Breast epithelium (tissue), 4 donors: ENCODE results near the gene RTBDN. TPM values are rescaled to one million over a fixed set of nuclear protein-coding genes. Genes with fewer than 3 reads are reported as not detected.

ENCODE experiments used
- DNase-seq, 2 donors: peaks; one replicate each; pipeline ENCODE4 v3.0.0-alpha.2; 2019; ENCODE audit warnings: low spot score in 2 of 2
- H3K27ac ChIP-seq, 2 donors: fragments of 200-600 bp; sonication (generic) in 1 of 2; one replicate each; pipeline ENCODE4 v1.5.1; 2016 to 2019; ENCODE audit warnings: mild to moderate bottlenecking in 1 of 2
- H3K27me3 ChIP-seq, 2 donors: fragments of 200-600 bp; sonication (generic) in 1 of 2; one replicate each; pipeline versions ENCODE4 v1.5.1 to v1.6.0; 2017 to 2019; ENCODE audit warnings: control low read depth in 1 of 2, mild to moderate bottlenecking in 1 of 2
- H3K36me3 ChIP-seq: fragments of 200-600 bp; one replicate; pipeline ENCODE4 v1.5.1; 2019
- H3K4me1 ChIP-seq, 2 donors: fragments of 200-600 bp; sonication (generic); one replicate each; pipeline ENCODE4 v1.5.1; 2016 to 2019; ENCODE audit warnings: control low read depth in 1 of 2
- H3K4me3 ChIP-seq, 3 donors: fragments of 200-600 bp; sonication (generic); 1 replicate in 2 of 3; 2 replicates in 1 of 3; pipeline ENCODE4 v1.5.1; 2016 to 2019; ENCODE audit warnings: mild to moderate bottlenecking in 3 of 3, moderate library complexity in 2 of 3
- H3K9me3 ChIP-seq, 2 donors: fragments of 200-600 bp; sonication (generic) in 1 of 2; one replicate each; pipeline ENCODE4 v1.5.1; 2016 to 2019; ENCODE audit warnings: control low read depth in 1 of 2
- POLR2A ChIP-seq: fragments of 450-650 bp; IDR thresholded peaks from one replicate; pipeline ENCODE4 v1.6.1; 2016; ENCODE audit warnings: antibody characterized with exemption, mild to moderate bottlenecking, moderate library complexity
- POLR2AphosphoS5 ChIP-seq, 3 donors: sonication (generic); formaldehyde crosslinking; IDR thresholded peaks; one replicate each; pipeline ENCODE4 v1.6.1; 2017; ENCODE audit warnings: antibody characterized with exemption in 3 of 3
- intact Hi-C: fragments of 100-400 bp; cut with DNase I; formaldehyde crosslinking; loops from one replicate; pipeline ENCODE4 v1.15.1; 2023; ENCODE audit warnings: low total_unique reads
- total RNA-seq, 3 donors: library from RNA; depleted of rRNA; stranded (reverse); fragments of >200 nt; gene quantifications; one replicate each; pipeline ENCODE4 v1.1.0, GENCODE V29; 2016
- TF ChIP-seq, protein P1 (sequence below), 3 donors: fragments of 450-650 bp; IDR thresholded peaks; one replicate each; pipeline ENCODE4 v1.5.1; 2016 to 2017; ENCODE audit warnings: antibody characterized with exemption in 3 of 3, mild to moderate bottlenecking in 3 of 3, moderate library complexity in 3 of 3

Gene RTBDN
- total RNA-seq, 3 donors from 2014 or later = not detected

DNA sequence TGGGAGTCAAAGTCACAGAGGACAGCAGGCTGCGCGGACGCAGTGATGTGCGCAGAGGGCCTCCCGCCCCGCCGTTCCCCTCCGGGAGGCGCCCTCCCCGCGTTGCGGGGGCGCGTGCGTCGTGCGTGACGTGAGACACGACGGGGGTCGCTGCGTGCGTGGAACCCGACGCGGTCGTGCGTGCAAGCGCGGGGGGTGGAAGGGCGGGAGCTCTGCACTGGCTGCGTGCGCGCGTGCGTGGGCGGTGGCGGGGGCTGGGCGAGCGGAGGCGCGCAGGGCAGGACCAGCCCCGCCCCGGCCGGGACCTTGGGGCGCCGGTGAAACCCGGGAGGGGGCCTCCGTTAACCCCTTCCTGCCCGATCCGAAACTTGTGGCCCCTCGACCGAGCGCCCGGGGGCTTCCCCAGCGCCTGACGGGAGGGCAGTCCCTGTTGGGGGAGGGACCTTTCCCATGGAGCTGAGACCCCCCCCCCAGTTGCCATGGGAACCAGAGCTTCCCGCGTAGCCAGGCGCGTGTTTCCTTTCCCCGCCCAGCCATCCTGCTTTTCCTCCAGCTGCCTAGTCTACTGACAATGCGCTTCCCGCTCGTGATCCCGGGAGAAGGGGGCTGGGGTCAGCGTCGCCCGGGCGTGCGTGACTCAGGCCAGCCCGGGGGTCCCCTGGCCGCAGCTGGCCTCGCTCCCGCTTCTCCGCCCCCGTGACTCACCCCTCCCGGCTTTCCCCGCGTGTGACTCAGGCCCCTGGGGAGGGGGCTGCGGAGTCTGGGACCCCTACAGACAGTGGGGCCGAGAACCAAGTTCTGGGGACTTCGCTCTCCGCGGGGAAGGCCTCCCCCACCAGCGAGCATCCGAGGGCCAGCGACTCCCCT, 51.7 kb downstream of the RTBDN start:
- H3K27ac ChIP-seq = peak overlapping the region; percentile 98 to 100
- H3K4me3 ChIP-seq = peak overlapping the region; percentile 45 to 65 (median 61)
- no peaks in the 10 kb centered on the region for H3K27me3 ChIP-seq
- H3K9me3 ChIP-seq = no peaks in the 10 kb centered on the region
- peaks cover 18 to 26% of the 10 kb centered on the region in 2 donors for H3K4me1 ChIP-seq
- intact Hi-C loops = no loop called here
- H3K36me3 ChIP-seq = no peaks in the 10 kb centered on the region
- TF ChIP-seq, protein P1, sequence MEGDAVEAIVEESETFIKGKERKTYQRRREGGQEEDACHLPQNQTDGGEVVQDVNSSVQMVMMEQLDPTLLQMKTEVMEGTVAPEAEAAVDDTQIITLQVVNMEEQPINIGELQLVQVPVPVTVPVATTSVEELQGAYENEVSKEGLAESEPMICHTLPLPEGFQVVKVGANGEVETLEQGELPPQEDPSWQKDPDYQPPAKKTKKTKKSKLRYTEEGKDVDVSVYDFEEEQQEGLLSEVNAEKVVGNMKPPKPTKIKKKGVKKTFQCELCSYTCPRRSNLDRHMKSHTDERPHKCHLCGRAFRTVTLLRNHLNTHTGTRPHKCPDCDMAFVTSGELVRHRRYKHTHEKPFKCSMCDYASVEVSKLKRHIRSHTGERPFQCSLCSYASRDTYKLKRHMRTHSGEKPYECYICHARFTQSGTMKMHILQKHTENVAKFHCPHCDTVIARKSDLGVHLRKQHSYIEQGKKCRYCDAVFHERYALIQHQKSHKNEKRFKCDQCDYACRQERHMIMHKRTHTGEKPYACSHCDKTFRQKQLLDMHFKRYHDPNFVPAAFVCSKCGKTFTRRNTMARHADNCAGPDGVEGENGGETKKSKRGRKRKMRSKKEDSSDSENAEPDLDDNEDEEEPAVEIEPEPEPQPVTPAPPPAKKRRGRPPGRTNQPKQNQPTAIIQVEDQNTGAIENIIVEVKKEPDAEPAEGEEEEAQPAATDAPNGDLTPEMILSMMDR (IDR thresholded peaks at IDR 0.05) = peak in 1 of 3 donors; percentile 6
- TF ChIP-seq POLR2AphosphoS5 (IDR thresholded peaks at IDR 0.05) (peak; percentile 71 to 89 (median 75)), POLR2A (no peak)
- DNase-seq = peak; percentile 79 to 80

DNA sequence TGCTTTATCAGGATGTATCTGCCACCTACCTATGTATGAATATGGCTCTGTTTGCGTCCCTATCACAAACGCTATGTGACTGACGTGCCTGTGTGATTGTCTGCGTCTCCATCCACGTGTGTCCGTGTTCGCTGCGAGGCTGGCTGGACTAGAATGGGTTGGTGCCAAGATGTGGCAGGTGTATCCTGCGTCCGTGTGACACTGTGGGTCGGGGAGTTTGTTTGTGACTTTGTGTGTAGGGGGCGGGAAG, 52.3 kb downstream of the RTBDN start:
- no peaks in the 10 kb centered on the region for H3K9me3 ChIP-seq
- H3K27ac ChIP-seq = peak overlapping the region; percentile 98 to 100
- H3K4me1 ChIP-seq = peaks cover 18 to 25% of the 10 kb centered on the region in 2 donors
- H3K4me3 ChIP-seq = peak overlapping the region; percentile 45 to 65 (median 61)
- intact Hi-C loops = no loop called here
- TF ChIP-seq, protein P1 (IDR thresholded peaks at IDR 0.05) = no peak
- TF ChIP-seq POLR2A (no peak), POLR2AphosphoS5 (IDR thresholded peaks at IDR 0.05) (no peak)
- H3K36me3 ChIP-seq = no peaks in the 10 kb centered on the region
- H3K27me3 ChIP-seq = no peaks in the 10 kb centered on the region
- no peak for DNase-seq

GRCh38 chr19:12779162-12779993, 55.0 kb downstream of the RTBDN start:
- no peak for DNase-seq
- peaks cover 11 to 18% of the 10 kb centered on the region in 2 donors for H3K4me1 ChIP-seq

GRCh38 chr19:12778905-12779161, 55.5 kb downstream of the RTBDN start:
- DNase-seq = no peak

More at GRCh38 chr19:12779162-12779993, 55.0 kb downstream of the RTBDN start:
- Histone ChIP-seq H3K27me3 (no peaks in the 10 kb centered on the region), H3K9me3 (no peaks in the 10 kb centered on the region), H3K27ac (peak overlapping the region; percentile 97 to 98), H3K4me3 (peak overlapping the region; percentile 54 to 80 (median 73)), H3K36me3 (no peaks in the 10 kb centered on the region)
- intact Hi-C loops = no loop called here
- TF ChIP-seq, protein P1 (IDR thresholded peaks at IDR 0.05) = no peak
- TF ChIP-seq POLR2AphosphoS5 (IDR thresholded peaks at IDR 0.05) = peak in 2 of 3 donors; percentile 27 to 90

More at GRCh38 chr19:12778905-12779161, 55.5 kb downstream of the RTBDN start:
- H3K4me3 ChIP-seq = peak overlapping the region; percentile 54 to 80 (median 73)
- H3K4me1 ChIP-seq = peaks cover 5 to 14% of the 10 kb centered on the region in 2 donors
- peak overlapping the region; percentile 97 to 98 for H3K27ac ChIP-seq
- intact Hi-C loops = no loop called here
- H3K27me3 ChIP-seq = no peaks in the 10 kb centered on the region
- H3K36me3 ChIP-seq = no peaks in the 10 kb centered on the region
- no peaks in the 10 kb centered on the region for H3K9me3 ChIP-seq
- TF ChIP-seq POLR2AphosphoS5 (IDR thresholded peaks at IDR 0.05) (no peak), POLR2A (no peak)
- TF ChIP-seq, protein P1 (IDR thresholded peaks at IDR 0.05) = no peak
